Endometrial microvascular endothelial cells (primary cell): ENCODE data around the gene SMIM23. TPM values are rescaled to one million over a fixed set of nuclear protein-coding genes. Genes with fewer than 3 reads are reported as not detected.

Source experiments
- in situ Hi-C: cut with HindIII; loops from 2 replicates; pipeline ENCODE4 v1.10.0; 2017; ENCODE audit warnings: low sequenced_read_pairs, low pct_unique_long_range_greater_than_20kb; ENCODE audit errors: inconsistent ontology term
- total RNA-seq: library from RNA; depleted of rRNA; stranded (reverse); fragments of >200 nt; gene quantifications from one replicate; pipeline ENCODE4 v1.2.3, GENCODE V29; 2015; ENCODE audit errors: inconsistent ontology term

Gene SMIM23
- not detected for total RNA-seq

DNA sequence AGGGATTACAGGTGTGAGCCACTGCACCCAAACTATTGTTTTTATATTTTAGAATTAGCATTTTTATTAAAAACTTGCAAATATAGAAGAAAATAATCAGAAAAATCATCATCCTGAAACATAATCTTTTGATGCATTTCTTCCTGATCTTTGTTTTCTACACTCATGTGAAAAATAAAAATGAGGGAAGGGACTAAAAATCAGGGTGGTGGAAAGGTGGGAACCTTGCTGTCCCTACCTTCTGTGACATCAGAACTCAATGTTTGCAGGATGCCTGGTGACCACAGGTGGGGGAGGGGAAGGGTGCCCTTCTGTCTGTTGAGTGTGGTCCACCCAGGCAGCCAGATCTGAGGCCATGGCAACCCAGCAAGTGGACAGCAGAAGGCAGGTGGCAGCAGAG is at the start of gene SMIM23:
SMIM23 (plus strand) TSS at position 301 of the 400 bp plus-strand sequence; CDS start at position 356, 55 bp downstream.
- in situ Hi-C loops = no loop called here

DNA sequence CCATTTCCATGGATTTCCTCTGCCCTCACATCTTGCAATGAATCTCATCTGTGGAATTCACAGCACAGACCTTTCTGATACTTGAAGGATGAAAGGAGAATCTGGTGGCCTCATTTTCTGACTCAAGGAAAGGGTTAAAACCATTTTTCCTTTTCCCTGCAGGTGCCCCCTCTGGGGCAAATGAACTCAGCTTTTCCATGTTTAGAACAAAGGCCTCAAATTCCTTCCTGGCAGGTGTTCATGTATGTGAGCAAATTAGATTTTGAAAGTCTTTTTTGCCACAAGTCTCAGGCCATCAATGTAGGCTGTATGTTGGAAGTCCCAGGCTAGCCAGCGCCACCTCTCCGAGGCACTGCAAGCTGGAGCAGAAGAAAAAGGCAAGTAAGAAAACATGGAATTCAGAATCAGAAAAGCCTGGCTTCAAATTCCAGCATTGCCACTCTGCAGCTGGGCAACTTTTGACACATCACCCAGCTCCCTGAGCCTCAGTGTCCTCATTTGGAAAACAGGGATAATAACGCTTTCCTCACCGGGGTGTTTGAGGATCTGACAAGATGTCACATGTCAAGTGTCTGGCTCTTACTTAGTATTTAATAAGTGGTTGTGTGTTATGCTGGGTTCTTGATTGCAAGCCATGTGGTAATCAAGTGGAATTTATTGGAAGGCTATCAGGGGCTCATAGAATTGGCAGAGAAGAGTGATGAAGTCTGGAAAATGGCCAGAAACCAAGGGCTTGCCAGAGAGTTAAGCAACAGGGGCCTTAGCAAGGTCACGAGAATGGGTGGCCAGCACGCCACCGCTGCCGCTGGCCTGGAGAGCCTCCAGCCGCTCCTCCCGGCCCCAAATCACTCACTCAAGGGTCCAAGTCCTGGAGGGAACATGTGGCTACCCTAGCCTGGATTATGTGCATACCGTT is 48.4 kb upstream of the SMIM23 start:
- in situ Hi-C loops = no loop called here

DNA sequence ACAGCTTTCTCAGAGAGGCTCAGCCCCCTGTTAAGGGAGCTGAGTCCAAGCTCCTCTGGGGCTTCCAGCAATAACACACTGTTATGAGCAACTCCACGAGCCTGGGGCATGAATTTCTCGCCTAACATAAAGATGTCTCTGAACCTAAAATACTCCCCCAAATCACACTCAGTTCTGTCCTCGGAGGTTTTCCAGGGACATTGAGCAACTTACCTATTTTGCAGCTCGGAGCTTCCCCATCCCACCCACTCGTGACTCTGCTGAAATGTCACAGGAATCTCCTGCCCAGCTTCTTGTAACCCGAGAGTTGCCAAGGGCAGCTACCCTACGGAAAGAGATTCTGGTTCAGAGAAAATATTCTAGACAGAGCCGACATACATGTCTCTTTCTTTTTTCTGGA is 47.1 kb upstream of the SMIM23 start:
- in situ Hi-C loops = no loop called here

DNA sequence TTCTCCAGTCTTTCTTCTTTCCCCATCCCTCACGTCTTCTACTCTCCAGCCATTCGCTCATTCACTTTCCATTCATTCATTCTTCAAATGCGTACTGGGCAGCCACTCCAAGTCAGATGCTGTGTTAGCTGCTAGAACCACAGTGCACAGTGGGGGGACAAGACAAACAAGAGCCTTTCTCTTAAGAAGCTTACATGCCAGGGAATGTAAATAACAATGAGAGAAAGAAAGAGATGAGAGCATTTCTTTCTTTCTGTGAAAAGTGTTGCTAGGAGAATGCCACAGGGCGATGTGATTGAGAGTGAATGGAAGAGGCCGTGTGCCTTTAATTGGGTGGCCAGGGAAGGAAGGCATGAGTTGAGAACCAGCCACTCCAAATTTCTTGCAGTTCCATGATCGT is 46.3 kb upstream of the SMIM23 start:
- in situ Hi-C loops = no loop called here

DNA sequence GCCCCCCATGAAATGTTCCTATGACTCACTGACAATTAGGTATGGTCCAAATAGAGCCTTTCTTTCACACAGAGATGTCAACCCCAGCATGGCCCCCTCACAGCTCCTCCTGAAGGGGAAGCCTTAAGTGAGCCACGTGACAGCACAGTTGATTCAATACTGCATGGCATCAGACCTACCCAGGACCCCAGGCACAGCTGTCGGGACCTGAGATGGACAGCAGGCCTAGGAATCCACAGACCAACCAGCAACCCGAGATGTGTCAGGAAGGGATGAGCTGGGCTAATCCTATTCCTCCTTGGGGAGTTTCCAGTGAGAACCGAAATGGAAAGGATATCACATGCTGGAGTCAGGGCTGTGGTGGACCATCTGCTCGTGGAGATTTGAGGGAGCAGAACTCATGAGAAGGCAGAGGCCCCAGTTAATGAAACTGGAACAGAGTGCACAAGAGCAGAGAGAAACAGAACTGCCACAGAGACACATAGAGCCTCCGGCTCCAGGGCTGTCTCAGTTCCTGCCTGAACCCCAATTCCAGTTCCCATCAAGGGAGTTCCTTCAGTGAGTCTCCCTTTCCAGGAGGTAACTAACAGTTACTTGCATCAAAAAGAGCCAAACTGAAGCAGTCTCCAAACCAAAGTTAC is 42.1 kb upstream of the SMIM23 start:
- in situ Hi-C loops = no loop called here

DNA sequence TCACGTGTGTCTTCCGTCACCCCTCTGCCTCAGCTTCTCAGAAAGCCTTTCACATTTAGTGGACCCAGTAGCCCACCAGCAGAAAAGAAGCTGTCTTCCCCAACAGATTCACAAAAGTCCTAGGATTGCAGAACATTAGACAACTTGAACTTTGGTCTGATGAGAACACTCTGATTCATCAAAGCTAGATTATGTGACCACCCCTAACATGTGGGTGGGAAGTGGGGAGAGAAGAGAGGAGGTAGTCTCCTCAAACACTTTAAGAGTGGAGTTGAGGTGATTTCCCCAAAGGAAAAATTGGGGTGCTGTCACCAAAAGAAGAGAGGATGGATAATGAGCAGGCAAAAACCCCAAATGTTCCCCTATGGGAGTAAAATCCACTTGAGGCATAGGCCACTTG is 41.4 kb upstream of the SMIM23 start:
- in situ Hi-C loops = no loop called here

DNA sequence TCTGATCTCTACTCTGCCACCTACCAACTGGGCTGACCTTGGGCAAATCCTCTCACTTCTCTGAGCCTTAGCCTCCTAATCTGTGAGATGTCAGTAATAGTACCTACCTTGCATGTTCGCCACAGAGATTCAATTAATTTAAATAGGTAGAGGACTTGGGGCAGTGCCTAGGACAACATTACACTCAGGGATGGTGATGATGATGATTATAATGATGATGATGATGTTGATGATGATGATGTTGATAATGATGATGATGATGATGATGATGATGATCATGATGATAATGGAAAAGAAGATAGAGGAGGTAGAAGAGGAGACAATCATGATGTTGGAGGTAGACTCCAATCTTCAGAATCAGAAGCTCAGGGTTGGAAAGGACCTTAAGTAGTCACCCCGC is 40.7 kb upstream of the SMIM23 start:
- in situ Hi-C loops = no loop called here

DNA sequence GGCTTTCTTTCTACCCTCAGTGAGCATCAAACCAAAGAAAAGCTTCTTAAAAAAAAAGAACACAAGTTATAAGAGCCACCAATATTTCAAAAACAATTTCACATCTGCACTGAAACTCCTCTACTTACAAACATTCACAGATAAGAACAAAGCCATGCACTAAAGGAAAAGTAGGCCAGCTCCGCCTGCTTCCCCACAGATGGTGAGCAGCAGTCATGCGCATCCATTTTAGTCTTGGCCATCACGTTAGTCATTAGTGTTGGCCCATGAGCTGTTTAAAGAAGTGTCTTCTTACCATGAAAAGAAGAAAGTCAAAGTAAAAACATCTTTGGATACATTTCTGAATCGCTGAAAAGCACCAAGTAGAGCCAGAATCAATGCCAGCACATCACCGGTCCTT is 40.0 kb upstream of the SMIM23 start:
- in situ Hi-C loops = no loop called here

DNA sequence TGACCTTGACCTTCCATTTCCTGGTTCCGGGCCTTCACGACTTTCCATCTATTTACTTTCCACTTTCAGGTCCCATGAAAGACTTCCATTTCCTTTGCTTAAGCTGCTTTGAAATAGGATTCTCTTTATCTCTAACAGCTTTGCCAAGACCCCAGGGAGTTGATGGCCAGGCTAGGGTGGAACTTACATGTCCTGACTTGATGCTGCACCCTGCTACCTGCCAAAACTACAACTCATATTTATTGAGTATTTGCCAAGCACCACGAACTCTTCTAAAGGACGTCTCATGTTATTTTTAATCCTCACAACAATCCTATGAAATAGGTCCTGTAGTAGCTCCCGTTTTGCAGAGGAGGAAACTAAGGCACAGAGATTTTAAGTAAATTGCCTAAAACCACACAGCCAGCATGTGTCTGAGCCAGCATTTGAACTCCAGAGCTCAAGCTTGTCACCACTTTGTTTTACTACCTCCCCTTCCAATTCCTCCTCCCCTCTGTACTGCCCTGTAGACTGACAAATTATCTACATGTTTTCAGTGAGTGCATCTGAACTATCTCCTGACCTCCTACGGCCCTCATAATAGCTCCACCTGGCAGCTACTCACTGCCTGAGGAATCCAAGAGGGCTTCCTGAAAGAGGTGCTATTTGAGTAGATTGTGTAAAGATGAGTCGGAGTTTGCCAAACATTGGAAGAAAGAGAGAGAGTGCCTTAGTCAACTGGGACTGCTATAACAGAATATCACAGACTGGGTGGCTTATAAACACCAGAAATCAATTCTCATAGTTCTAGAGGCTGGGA is 38.4 kb upstream of the SMIM23 start:
- in situ Hi-C loops = no loop called here

DNA sequence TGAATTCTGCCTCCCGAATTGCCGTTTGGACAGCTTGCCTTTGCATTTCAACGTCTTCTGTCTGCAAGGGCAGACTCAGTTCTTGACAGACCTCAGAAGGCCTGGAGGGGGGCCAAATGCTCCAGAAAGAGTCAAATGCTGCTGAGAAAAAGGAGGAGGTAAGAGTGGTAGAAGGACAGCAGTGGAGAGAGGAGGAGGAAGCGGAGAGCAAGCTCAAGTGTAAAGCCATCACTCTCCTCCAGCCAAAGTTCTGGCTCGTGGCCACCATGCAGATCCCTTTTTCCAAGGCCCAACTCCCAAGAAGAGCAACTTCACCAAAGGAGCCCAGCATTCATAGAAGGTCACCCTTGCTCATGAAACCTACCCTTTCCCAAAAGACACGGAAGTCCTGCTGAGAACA is 36.9 kb upstream of the SMIM23 start:
- in situ Hi-C loops = no loop called here

DNA sequence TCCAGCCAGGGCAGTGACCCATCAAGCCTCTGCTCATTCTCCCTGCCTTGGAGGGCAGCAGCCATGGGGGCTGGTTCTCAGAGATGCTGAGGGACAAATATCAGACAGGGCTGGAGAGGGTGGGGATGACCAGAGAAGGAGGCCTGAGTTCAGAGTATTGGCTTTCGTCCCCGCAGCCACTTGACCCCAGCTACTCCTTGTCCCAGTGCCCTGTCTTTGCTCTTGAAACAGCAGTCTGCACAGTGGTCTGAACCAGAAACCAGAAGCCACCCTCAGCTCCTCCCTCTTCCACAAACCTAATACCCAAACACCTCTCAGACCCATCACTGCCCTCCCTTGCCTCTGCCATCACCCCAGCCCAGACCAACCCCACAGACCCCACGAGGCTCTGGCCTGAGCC is 36.3 kb upstream of the SMIM23 start:
- in situ Hi-C loops = no loop called here

DNA sequence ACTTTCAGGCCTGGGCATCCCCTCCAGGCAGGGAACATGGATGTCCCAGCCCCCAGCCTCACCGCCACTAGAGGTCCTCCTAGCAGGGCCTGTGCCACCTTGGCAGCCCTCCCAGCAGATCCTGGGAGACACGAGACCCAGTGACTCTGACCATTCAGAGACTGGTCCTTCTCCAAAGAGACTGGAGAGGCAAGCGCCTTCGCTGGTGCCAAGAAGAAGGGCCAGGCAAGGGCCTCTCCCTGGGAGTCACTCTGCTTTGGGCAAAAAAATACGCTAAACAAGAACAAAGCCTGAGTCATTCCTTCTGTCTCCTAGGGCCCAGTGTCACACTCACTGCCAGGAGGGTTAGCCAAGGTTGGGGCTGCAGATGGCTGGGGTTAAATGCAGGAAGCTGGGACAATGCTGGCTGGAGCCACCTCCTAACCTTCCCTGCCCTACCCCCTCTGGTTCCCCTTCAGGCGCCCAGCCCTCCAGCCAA is 35.3 kb upstream of the SMIM23 start:
- in situ Hi-C loops = no loop called here

DNA sequence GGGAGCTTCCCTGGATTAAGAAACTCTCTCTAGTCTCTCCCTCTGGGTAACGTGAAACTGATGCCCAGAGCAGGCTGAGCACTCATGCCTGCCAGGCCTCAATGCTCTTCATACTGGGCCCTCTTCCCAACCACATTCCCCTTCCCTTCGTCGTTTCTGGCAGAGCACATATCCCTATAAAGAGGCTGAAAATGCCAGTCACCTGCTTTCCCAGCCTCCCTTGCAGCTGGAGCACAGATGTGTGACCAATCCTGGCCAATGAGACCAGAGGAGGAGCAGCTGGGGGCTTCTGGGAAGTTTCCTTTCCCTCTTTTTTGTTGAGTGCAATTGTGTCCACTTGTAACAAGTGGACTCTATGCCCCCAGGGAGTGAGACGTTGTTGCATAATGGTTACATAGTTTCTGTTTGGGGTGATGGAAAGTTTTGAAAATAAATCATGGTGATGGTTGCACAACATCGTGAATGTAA is 30.2 kb upstream of the SMIM23 start:
- in situ Hi-C loops = no loop called here

DNA sequence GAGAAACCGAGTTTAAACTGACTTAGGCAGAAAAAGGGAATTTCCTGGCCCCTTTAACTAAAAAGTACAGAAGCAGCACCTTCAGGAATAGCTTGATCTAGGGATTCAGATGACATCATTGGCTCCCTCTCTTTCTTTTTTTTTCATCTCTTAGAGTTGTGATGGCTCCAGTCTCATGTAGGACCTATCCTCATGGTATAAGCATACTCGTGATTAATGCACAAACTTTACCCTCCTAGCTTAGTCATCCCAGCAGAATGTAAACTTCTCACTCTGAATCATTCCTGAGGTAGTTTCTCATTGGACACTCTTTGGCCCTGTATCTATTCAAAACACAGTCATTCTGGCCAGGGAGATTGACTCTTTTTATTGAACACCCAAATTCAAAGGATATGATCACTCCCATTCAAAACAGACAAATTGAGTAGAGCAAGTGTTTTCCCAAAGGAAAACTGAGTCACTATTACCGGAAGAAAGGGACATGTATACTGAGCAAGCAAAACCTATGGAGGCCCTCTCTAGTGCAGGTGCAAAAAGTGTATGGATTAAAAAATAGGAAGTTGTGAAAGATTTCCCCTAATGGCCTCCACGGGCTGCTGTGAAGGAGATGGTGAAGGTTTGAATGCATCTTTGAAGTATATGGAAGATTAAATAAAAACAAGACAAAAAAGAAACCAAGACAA is 27.6 kb upstream of the SMIM23 start:
- in situ Hi-C loops = no loop called here

DNA sequence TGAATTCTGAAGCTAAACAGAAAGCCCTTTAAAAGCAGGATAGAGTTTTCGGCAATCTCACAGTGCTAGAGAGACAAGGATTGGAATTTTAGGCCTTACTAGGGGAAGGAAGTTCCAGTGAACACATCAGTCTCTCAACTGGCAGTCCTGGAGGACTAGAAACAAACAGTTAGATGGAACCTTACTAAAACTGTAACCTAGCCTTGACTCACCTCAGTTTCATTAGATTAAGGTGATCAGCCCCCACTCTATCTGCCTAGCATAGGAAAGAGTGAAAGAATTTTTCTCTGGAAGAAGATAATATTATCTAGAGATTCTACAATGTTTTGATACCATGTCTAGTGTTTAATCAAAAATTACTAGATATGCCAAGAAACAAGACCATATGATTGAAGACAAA is 25.8 kb upstream of the SMIM23 start:
- in situ Hi-C loops = no loop called here

DNA sequence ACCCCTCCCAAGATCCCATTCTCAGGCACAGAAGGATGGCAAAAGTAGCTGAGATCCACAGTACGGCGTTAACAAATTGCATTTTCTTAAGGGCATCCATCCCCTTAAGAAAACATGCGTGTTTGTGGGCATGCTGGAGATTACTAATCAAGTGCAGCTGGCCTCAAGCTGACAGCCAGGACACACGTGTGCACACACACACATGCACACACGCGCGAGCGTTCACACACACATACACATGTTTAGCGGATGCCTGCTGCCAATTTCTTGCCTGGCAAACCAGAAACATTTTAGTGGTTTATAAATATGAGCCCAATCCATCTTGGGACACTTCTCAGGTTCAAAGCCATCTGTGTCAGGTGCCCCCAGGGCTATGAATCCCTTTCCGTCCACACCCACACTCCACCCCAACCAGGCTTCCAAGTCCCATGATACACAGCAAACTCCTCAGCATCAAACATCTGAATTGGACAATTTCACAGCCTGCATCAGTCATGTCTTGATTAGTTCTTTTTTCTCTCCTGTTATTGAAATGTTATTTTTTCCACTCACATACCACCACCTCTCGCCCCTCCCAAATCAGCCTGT is 23.5 kb upstream of the SMIM23 start:
- in situ Hi-C loops = no loop called here

DNA sequence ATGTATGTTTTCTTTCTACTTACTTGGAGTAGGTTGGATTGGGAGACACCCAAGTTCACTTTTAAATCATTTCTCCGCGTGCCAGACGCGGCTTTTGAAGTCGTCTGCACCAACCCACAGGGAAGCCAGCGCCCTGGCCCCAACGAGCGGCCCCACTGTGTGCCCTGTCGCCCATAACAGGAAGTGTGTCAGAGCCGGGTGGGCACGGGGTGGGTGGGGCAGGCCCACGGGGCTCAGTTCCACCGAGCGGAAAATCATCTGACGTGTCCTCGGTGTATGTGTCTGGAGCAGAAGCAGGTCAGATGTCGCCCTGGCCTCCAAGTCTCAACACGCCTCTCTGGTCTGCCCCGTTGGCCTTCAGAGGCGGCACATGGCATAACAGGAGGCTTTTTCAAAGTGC is 22.7 kb upstream of the SMIM23 start:
- in situ Hi-C loops = no loop called here

DNA sequence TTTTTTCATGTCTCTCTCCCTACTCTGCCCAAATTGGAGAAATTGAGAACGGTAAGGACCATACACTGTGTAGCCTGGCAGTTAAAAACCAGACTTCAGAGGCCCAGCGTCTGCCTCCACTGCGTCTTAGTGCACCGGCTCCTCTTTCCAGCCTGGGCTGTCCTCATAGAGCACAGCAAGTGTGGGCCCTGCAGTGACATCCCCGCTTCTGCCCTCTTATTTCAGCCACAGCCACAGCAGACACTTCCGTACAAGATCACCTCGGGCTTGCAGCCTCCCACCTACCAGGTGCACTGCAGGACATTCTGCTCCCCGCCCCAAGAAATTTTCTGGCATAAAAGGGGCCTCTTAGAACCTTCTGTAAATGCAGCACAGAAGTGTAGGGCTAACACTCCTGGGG is 21.4 kb upstream of the SMIM23 start:
- in situ Hi-C loops = no loop called here
